HCT116 (cell line): Measurements from ENCODE around the gene KRT33A. TPM values are rescaled to one million over a fixed set of nuclear protein-coding genes. Genes with fewer than 3 reads are reported as not detected.

Experiments
- ATAC-seq: fragments of 200-7000 bp; cut with Tn5 transposase; 2 replicates; pipeline ENCODE4 v1.9.1; 2020; ENCODE audit warnings: mild to moderate bottlenecking, moderate library complexity
- BruUV-seq: library from RNA; stranded (reverse); fragments of 400-500 nt; replicated peaks from 2 replicates; lab custom pipeline; 2021; lab: Mats Ljungman, UMichigan
- CTCF ChIA-PET: fragments of 300-600 bp; sonication (Branson Sonifier 250); formaldehyde crosslinking; loops from one replicate; lab custom pipeline; 2021; ENCODE audit warnings: antibody characterized with exemption; lab: Charles Lee
- POLR2A ChIA-PET: fragments of 300-600, 350-600 bp; sonication (Branson Sonifier 250); formaldehyde crosslinking; loops from one replicate; lab custom pipeline; 2021; ENCODE audit warnings: antibody characterized with exemption; lab: Charles Lee
- RAD21 ChIA-PET, 2 experiments: fragments of 300-600 bp; sonication (Branson Sonifier 250); formaldehyde crosslinking; loops; one replicate each; lab custom pipeline; 2023; ENCODE audit warnings: low total read pairs in 2 of 2; ENCODE audit not compliant: uncharacterized antibody in 2 of 2, unreplicated experiment in 2 of 2, low non-redundant PET in 1 of 2; lab: Charles Lee
- DNase-seq: peaks from one replicate; pipeline ENCODE4 v3.0.0-alpha.2; 2010; ENCODE audit warnings: low read depth, low spot score
- H2AFZ ChIP-seq: fragments of 200-600 bp; shearing (Covaris generic), sonication (generic); 2 replicates; pipeline ENCODE4 v1.6.1; 2017; ENCODE audit warnings: low read depth, mixed run types, mixed read lengths, antibody characterized with exemption, low read length; ENCODE audit not compliant: poor library complexity, severe bottlenecking
- H3K27ac ChIP-seq: 2 replicates; pipeline ENCODE4 v1.5.1; 2012; ENCODE audit warnings: low read depth, low read length
- H3K27me3 ChIP-seq: fragments of 200-600 bp; sonication (generic); 2 replicates; pipeline ENCODE4 v1.6.1; 2016; ENCODE audit warnings: mixed run types, low read length, mixed read lengths; ENCODE audit not compliant: insufficient read depth
- H3K36me3 ChIP-seq, 2 experiments: fragments of 200-500 bp in 1 of 2; fragments of 200-600 bp in 1 of 2; sonication (Bioruptor generic) in 1 of 2; sonication (generic) in 1 of 2; 2 replicates each; pipeline versions ENCODE4 v1.5.1 to v1.6.1; 2014 to 2016; ENCODE audit warnings: low read length in 2 of 2, inconsistent platforms in 1 of 2, mixed read lengths in 1 of 2, mixed run types in 1 of 2; ENCODE audit not compliant: insufficient read depth in 2 of 2, control insufficient read depth in 1 of 2
- H3K4me1 ChIP-seq, 2 experiments: fragments of 200-600 bp in 1 of 2; sonication (generic) in 1 of 2; 2 replicates each; pipeline versions ENCODE4 v1.5.1 to v1.6.1; 2012 to 2017; ENCODE audit warnings: low read length in 2 of 2, inconsistent platforms in 1 of 2, mild to moderate bottlenecking in 1 of 2, mixed read lengths in 1 of 2, mixed run types in 1 of 2, moderate library complexity in 1 of 2; ENCODE audit not compliant: insufficient read depth in 2 of 2, control insufficient read depth in 1 of 2
- H3K4me2 ChIP-seq: fragments of 200-600 bp; sonication (generic); 2 replicates; pipeline ENCODE4 v1.6.1; 2017; ENCODE audit warnings: mixed run types, low read length, mixed read lengths
- H3K4me3 ChIP-seq, 2 experiments: fragments of 200-600 bp in 1 of 2; sonication (generic) in 1 of 2; replicated peaks in 1 of 2; 2 replicates each; pipeline ENCODE4 v1.5.1; 2011 to 2016; ENCODE audit warnings: low read length in 2 of 2, control low read depth in 1 of 2, low read depth in 1 of 2, mild to moderate bottlenecking in 1 of 2, mixed read lengths in 1 of 2, mixed run types in 1 of 2
- H3K79me2 ChIP-seq: fragments of 200-600 bp; sonication (generic); 2 replicates; pipeline ENCODE4 v1.6.1; 2017; ENCODE audit warnings: mild to moderate bottlenecking, mixed run types, low read length, moderate library complexity, mixed read lengths; ENCODE audit not compliant: insufficient read depth
- H3K9ac ChIP-seq: fragments of 200-600 bp; sonication (generic); 2 replicates; pipeline ENCODE4 v1.6.1; 2016; ENCODE audit warnings: low read length, mixed read lengths
- H3K9me2 ChIP-seq: fragments of 200-600 bp; sonication (generic), shearing (Covaris generic); 2 replicates; pipeline ENCODE4 v1.6.1; 2017; ENCODE audit warnings: mixed run types, mild to moderate bottlenecking, moderate library complexity; ENCODE audit not compliant: insufficient read depth
- H3K9me3 ChIP-seq, 2 experiments: fragments of 200-500 bp in 1 of 2; fragments of 200-600 bp in 1 of 2; sonication (Bioruptor generic) in 1 of 2; sonication (generic) in 1 of 2; 2 replicates each; pipeline ENCODE4 v1.6.1; 2014 to 2017; ENCODE audit warnings: low read length in 2 of 2, mixed read lengths in 2 of 2, inconsistent platforms in 1 of 2, low read depth in 1 of 2, mild to moderate bottlenecking in 1 of 2, mixed run types in 1 of 2, moderate library complexity in 1 of 2; ENCODE audit not compliant: control insufficient read depth in 1 of 2, insufficient read depth in 1 of 2
- H4K20me1 ChIP-seq: fragments of 200-600 bp; sonication (generic), shearing (Covaris generic); 2 replicates; pipeline ENCODE4 v1.6.1; 2017; ENCODE audit warnings: mixed run types, mild to moderate bottlenecking, moderate library complexity; ENCODE audit not compliant: insufficient read depth
- CEBPB ChIP-seq: IDR thresholded peaks from 2 replicates; pipeline ENCODE4 v1.6.1; 2012; ENCODE audit warnings: low read depth
- RAD21 ChIP-seq: IDR thresholded peaks from 2 replicates; pipeline ENCODE4 v1.6.1; 2012; ENCODE audit warnings: low read depth, mild to moderate bottlenecking
- intact Hi-C: fragments of 100-400 bp; cut with micrococcal nuclease; formaldehyde crosslinking; loops from 2 replicates; pipeline ENCODE4 v1.10.0; 2022
- total RNA-seq: library from RNA; stranded (reverse); gene quantifications from one replicate; pipeline ENCODE4 v1.2.1, GENCODE V29; 2021; ENCODE audit not compliant: unreplicated experiment
- TF ChIP-seq, protein P1 (sequence below), 3 experiments: fragments of 200-600 bp in 1 of 3; sonication (generic) in 1 of 3; IDR thresholded peaks in 2 of 3; conservative IDR thresholded peaks in 1 of 3; 2 replicates each; pipeline ENCODE4 v1.5.1; 2012 to 2017; ENCODE audit warnings: low read depth in 2 of 3, low read length in 2 of 3, antibody characterized with exemption in 1 of 3, borderline replicate concordance in 1 of 3, control low read depth in 1 of 3, mild to moderate bottlenecking in 1 of 3, mixed read lengths in 1 of 3, mixed run types in 1 of 3, moderate library complexity in 1 of 3; ENCODE audit not compliant: insufficient read depth in 1 of 3

The KRT33A gene
- total RNA-seq, 1 experiment from 2014 or later = not detected

DNA sequence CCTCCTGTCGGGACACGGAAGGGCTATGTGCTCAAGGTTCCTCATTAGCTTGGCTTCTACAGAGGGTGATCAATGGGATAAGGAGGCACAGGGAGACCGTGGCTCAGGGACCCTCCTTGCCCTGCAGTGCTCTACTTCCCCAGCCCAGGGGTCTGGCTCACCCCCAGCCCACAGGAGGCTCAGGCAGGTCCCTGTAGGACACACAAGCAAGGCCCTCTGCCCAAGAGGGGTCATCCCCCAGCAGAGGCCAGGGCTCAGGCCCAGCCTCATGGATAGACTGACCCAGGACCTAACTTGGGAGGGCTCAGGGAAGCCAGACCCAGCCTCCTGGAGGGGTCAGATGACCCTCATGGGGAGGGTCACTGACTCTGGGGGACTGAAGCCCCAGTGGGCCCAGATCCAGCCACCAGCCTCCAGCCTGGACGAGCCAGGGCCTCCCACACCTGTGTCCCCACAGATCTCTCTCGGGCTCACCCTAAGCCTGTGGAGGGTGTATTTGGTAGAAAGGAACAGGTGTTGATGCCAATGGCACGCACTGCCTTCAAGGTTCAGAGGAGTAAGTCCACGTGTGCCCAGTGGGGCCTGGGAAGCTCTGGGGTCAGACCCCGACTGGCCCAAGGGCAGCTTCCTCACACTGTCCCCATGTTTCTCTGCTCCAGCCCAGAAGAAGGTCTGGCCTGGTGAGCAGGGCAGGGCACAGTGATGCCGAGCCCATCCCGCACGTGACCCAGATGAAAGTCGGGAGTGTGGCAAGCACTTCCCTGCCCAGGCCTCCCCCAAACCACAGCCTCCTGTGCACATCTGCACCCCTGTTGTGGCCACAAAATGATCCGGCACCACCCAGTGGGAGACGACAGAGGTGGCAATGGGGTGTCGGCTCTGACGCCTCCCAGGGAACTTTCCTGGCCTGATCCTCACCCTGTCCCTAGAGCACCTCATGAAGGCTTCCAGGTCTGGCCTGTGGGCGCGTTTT lies 24.2 kb downstream of the KRT33A start:
- POLR2A ChIA-PET = no interaction called here

More for the DNA sequence above, 24.2 kb downstream of the KRT33A start:
- no TSS peak for BruUV-seq
- Histone ChIP-seq H3K36me3 (no peaks in the 10 kb centered on the region), H3K9ac (no peak overlapping the region), H2AFZ (no peak overlapping the region), H3K4me3 (no peak overlapping the region), H3K9me3 (peaks cover 0 to 12% of the 10 kb centered on the region in 2 experiments; a peak in 1 of 4 replicates), H3K9me2 (no peaks in the 10 kb centered on the region), H3K79me2 (no peaks in the 10 kb centered on the region), H3K27me3 (no peaks in the 10 kb centered on the region), H3K27ac (no peak overlapping the region; the same call in 1 of the 2 replicates), H3K4me1 (peaks cover 8 to 31% of the 10 kb centered on the region in 2 experiments; a peak in 3 of 4 replicates), H4K20me1 (no peaks in the 10 kb centered on the region), H3K4me2 (no peak overlapping the region)
- ATAC-seq (no peak), DNase-seq (no peak)
- intact Hi-C loops = loop anchor here (10.0 kb wide), 1 partner anchor 702 kb away; no protein-coding TSS in a partner anchor
- CTCF ChIA-PET = no interaction called here
- RAD21 ChIA-PET = no interaction called here
- TF ChIP-seq, protein P1, sequence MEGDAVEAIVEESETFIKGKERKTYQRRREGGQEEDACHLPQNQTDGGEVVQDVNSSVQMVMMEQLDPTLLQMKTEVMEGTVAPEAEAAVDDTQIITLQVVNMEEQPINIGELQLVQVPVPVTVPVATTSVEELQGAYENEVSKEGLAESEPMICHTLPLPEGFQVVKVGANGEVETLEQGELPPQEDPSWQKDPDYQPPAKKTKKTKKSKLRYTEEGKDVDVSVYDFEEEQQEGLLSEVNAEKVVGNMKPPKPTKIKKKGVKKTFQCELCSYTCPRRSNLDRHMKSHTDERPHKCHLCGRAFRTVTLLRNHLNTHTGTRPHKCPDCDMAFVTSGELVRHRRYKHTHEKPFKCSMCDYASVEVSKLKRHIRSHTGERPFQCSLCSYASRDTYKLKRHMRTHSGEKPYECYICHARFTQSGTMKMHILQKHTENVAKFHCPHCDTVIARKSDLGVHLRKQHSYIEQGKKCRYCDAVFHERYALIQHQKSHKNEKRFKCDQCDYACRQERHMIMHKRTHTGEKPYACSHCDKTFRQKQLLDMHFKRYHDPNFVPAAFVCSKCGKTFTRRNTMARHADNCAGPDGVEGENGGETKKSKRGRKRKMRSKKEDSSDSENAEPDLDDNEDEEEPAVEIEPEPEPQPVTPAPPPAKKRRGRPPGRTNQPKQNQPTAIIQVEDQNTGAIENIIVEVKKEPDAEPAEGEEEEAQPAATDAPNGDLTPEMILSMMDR (IDR thresholded peaks at IDR 0.05 in 2 of 3, conservative IDR thresholded peaks at IDR 0.05 in 1 of 3; ENCODE audit: borderline replicate concordance in 1 of 3, insufficient read depth in 1 of 3, low read depth in 2 of 3, low read length in 2 of 3) = no peak
- TF ChIP-seq RAD21 (peak; percentile 40), CEBPB (no peak)
- TF ChIP-seq, all 23 proteins: peak for 1
